Measurements from ENCODE around the gene LZTR1.

DNA sequence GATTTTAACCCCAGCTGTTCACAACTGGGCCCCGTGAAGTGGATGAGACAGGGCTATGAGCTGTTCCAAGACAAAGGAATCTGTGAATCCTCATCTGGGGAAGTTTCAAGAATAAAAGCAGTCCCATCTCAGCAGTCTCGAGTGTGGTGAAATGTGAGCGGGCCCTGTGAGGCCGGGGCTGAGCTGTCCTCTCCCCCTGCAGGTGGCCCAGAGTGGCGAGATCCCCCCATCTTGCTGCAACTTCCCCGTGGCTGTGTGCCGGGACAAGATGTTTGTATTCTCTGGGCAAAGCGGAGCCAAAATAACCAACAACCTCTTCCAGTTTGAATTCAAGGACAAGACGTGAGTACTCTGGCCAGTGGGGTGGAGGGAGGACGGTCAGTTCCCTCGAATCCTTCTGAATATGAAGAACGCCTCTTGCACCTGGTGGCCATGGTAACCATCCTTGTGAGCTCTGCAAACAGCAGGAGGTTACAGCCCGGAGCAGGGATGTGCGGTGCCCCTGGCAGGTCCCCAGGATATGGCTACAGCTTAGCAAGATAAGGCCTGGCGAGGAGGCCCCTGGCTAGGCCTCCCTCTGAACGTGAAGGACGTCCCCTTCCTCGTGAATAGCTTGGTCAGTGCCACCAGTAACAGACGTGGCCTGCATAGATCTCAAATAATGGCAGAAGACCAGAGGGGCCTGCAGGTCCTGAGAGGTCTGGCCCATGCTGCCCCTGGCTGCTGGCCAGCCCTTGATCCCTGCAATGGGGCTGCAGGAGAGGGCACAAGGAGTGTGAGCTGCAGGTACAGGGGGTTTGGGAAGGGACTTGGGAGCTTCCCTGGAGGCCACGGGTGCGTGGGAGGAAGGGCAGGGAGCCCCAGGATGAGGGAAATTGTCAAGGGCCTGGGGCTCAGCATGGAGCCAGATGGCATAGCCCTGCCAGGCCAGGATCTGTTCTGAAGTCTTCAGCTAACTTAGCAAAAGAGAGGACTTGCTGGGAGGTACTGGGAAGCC, 8.4 kb downstream of the LZTR1 start:
- TF ChIP-seq, protein P1, sequence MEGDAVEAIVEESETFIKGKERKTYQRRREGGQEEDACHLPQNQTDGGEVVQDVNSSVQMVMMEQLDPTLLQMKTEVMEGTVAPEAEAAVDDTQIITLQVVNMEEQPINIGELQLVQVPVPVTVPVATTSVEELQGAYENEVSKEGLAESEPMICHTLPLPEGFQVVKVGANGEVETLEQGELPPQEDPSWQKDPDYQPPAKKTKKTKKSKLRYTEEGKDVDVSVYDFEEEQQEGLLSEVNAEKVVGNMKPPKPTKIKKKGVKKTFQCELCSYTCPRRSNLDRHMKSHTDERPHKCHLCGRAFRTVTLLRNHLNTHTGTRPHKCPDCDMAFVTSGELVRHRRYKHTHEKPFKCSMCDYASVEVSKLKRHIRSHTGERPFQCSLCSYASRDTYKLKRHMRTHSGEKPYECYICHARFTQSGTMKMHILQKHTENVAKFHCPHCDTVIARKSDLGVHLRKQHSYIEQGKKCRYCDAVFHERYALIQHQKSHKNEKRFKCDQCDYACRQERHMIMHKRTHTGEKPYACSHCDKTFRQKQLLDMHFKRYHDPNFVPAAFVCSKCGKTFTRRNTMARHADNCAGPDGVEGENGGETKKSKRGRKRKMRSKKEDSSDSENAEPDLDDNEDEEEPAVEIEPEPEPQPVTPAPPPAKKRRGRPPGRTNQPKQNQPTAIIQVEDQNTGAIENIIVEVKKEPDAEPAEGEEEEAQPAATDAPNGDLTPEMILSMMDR (IDR thresholded peaks at IDR 0.05), result no peak
- TF ChIP-seq POLR2A (IDR thresholded peaks at IDR 0.05) (no peak), POLR2AphosphoS5 (IDR thresholded peaks at IDR 0.05) (no peak)
